Lower lobe of right lung (tissue), 2 donors: Measurements from ENCODE around the gene MLYCD. TPM values are rescaled to one million over a fixed set of nuclear protein-coding genes. Genes with fewer than 3 reads are reported as not detected.

Source experiments
- ATAC-seq, 2 donors: fragments of 200-7000 bp; cut with Tn5 transposase; one replicate each; pipeline ENCODE4 v1.9.1; 2020 to 2022; ENCODE audit warnings: mild to moderate bottlenecking in 2 of 2, moderate library complexity in 2 of 2
- DNase-seq: peaks from one replicate; pipeline ENCODE4 v3.0.0-alpha.2; 2020
- H3K27ac ChIP-seq: fragments of 200-600 bp; one replicate; pipeline ENCODE4 v1.8.0; 2022
- H3K27me3 ChIP-seq: fragments of 200-600 bp; one replicate; pipeline ENCODE4 v1.8.0; 2022; ENCODE audit warnings: low read depth
- H3K36me3 ChIP-seq: fragments of 200-600 bp; one replicate; pipeline ENCODE4 v1.8.0; 2022; ENCODE audit warnings: mild to moderate bottlenecking
- H3K4me1 ChIP-seq: fragments of 200-600 bp; one replicate; pipeline ENCODE4 v1.8.0; 2022
- H3K4me3 ChIP-seq: fragments of 200-600 bp; one replicate; pipeline ENCODE4 v1.8.0; 2022; ENCODE audit warnings: mild to moderate bottlenecking
- H3K9me3 ChIP-seq: fragments of 200-600 bp; one replicate; pipeline ENCODE4 v1.8.0; 2022
- intact Hi-C: fragments of 100-400 bp; cut with DNase I; formaldehyde crosslinking; loops from one replicate; pipeline ENCODE4 v1.11.0; 2022
- total RNA-seq: library from RNA; stranded (reverse); fragmentation: NEBNext Ultra II Directional; extraction: Animal tissue kit (Norgen Biotek cat#: 25700); gene quantifications from one replicate; pipeline ENCODE4 v1.2.1, GENCODE V29; 2021
- TF ChIP-seq, protein P1 (sequence below): fragments of 200-600 bp; IDR thresholded peaks from one replicate; pipeline ENCODE4 v1.8.0; 2022; ENCODE audit warnings: antibody characterized with exemption, mild to moderate bottlenecking
- donor health status: DM: no; HTN: yes; CAD: no; lungs with severe emphysema.

Gene MLYCD
- total RNA-seq, 1 donor from 2014 or later, result 9.1 TPM

DNA sequence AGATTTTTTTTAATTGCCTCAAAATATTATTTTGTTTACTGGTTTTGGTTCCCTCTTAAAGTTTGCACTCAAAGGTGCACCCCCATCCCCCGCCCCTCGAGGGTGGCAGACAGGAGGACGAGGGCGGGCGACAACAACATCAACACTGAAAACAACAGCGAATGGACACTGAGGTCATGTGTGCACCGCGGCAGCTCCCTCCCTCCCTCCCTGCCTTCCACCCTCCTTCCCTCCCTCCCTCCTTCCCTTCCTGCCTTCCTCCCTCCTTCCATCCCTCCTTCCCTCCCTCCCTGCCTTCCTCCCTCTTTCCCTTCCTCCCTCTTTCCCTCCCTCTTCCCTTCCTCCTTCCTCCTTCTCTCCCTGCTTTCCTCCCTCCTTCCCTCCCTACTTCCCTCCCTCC is 52.6 kb downstream of the MLYCD start:
- H3K4me1 ChIP-seq, result peaks cover 28% of the 10 kb centered on the region
- H3K27me3 ChIP-seq, result no peaks in the 10 kb centered on the region
- TF ChIP-seq, protein P1, sequence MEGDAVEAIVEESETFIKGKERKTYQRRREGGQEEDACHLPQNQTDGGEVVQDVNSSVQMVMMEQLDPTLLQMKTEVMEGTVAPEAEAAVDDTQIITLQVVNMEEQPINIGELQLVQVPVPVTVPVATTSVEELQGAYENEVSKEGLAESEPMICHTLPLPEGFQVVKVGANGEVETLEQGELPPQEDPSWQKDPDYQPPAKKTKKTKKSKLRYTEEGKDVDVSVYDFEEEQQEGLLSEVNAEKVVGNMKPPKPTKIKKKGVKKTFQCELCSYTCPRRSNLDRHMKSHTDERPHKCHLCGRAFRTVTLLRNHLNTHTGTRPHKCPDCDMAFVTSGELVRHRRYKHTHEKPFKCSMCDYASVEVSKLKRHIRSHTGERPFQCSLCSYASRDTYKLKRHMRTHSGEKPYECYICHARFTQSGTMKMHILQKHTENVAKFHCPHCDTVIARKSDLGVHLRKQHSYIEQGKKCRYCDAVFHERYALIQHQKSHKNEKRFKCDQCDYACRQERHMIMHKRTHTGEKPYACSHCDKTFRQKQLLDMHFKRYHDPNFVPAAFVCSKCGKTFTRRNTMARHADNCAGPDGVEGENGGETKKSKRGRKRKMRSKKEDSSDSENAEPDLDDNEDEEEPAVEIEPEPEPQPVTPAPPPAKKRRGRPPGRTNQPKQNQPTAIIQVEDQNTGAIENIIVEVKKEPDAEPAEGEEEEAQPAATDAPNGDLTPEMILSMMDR, result no peak
- H3K36me3 ChIP-seq, result no peaks in the 10 kb centered on the region
- no peak overlapping the region for H3K4me3 ChIP-seq
- no peaks in the 10 kb centered on the region for H3K9me3 ChIP-seq
- DNase-seq (peak; percentile 34), ATAC-seq (no peak)
- intact Hi-C loops, result no loop called here
- no peak overlapping the region for H3K27ac ChIP-seq

DNA sequence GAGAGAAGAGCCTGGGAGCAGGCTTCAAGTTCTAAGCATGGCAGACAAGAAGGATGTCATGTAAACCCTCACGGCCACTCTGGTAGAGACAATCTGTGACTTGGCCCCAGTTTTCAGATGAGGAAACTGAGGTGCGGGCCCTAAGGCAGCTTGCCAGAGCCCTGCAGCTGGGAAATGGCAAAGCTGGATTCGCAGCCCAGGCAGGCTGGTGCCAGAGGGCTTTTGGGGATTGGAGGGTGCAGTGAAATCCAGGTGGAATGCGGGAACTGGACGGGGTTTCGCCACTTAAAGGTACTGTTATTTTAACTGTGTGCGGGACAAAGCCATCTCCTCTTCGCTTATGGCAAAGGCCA is 53.6 kb downstream of the MLYCD start:
- no peaks in the 10 kb centered on the region for H3K36me3 ChIP-seq
- ATAC-seq, result peak; percentile 5 to 39
- H3K9me3 ChIP-seq, result no peaks in the 10 kb centered on the region
- TF ChIP-seq, protein P1, result no peak
- H3K4me3 ChIP-seq, result peak overlapping the region; percentile 69
- no peaks in the 10 kb centered on the region for H3K27me3 ChIP-seq
- peaks cover 28% of the 10 kb centered on the region for H3K4me1 ChIP-seq
- H3K27ac ChIP-seq, result peak overlapping the region; percentile 92
- DNase-seq, result no peak
- intact Hi-C loops, result no loop called here

DNA sequence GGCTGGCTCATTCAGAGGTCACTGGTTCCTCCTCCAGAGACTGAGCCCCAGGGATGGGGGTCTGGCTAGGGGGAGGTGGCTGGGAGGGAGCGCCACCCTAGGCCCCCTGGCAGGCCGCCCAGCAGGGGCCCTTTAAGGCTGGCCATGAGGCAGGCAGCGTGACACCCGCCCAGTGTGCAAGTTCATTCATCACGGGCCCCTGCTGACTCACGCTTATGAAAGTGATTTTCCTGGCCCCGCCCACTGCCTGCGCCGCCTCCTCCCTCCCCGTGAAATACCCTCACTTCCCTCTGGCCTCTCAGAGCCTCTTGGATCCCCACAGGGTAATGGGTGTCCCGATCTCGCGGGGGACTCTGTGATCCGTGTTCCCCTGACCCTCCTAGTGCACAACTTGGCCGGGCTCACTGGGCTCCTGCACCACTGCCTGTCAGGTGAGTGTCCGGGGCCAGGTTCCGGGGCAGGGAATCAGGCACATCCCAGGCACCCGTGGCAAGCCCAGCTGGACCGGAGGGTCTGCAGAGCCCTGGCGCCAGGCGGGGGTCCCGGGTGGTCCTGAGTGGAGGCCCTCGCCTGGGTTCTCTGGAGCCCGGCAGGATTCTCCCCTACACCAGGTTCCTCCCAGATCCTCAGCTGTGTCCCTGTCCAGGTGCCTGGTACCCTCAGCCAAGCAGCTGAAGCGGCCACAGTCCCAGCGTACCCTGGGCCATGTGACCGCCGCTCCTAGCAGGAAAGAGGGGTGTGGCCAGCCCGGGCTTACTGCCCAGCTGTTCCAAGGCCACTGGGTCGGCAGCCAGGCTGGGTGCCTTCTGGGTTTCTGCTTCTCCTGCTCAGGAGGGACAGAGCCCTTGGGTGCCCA is 54.3 kb downstream of the MLYCD start, which contains the start of gene OSGIN1:
TSS of gene OSGIN1 (plus strand) at position 301 of the 856 bp plus-strand sequence. CDS start 4,432 bp downstream, outside the sequence.
- Histone ChIP-seq H3K4me1 (peaks cover 28% of the 10 kb centered on the region), H3K27me3 (no peaks in the 10 kb centered on the region), H3K27ac (peak within 1 kb of the TSS; percentile 92), H3K36me3 (no peaks in the 10 kb centered on the region), H3K4me3 (peak within 1 kb of the TSS; percentile 69), H3K9me3 (no peaks in the 10 kb centered on the region)
- intact Hi-C loops, result no loop called here
- TF ChIP-seq, protein P1, result no peak
- DNase-seq (peak; percentile 96), ATAC-seq (peak; percentile 94 to 96)

DNA sequence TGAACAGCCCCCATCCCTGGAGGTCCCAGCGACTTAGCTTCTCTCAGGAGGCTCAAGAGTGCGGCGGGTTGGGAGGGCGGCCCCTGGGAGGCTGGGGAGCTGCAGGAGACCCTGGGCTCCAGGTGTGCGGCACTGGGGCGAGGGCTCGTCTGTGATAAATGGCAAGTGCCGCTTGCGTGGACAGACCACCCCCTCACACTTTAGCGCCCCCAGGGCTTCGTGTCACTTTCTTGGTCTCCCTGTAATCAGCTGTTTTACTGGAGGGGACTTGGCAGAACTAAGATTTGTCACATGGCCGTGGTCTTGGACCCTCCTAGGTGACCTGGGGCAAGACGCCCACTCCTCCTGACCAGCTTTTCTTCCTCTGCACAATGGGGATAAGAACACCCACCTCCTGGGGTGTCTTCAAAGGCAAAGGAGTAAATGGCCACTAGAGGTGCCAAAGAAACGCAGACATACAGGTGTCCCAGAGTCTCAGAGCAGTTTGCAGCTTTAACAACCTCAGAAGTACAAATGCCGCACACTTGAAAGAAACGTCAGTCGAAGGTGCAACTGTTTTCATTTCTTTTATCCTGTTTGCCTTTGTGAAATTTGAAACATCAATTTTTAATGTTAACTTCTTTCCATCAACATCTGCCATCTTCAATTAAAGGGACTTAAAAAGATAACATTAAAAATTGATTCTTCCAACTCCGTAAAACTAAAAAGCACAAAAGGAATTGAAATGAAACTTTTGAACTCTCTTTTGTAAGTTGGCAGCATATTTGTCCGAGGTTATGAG is 55.1 kb downstream of the MLYCD start:
- DNase-seq (no peak), ATAC-seq (peak; percentile 34 to 63)
- peaks cover 28% of the 10 kb centered on the region for H3K4me1 ChIP-seq
- H3K36me3 ChIP-seq, result peaks cover 6% of the 10 kb centered on the region
- no peaks in the 10 kb centered on the region for H3K9me3 ChIP-seq
- no peaks in the 10 kb centered on the region for H3K27me3 ChIP-seq
- intact Hi-C loops, result no loop called here
- peak overlapping the region; percentile 92 for H3K27ac ChIP-seq
- TF ChIP-seq, protein P1, result peak; percentile 22
- peak overlapping the region; percentile 69 for H3K4me3 ChIP-seq

DNA sequence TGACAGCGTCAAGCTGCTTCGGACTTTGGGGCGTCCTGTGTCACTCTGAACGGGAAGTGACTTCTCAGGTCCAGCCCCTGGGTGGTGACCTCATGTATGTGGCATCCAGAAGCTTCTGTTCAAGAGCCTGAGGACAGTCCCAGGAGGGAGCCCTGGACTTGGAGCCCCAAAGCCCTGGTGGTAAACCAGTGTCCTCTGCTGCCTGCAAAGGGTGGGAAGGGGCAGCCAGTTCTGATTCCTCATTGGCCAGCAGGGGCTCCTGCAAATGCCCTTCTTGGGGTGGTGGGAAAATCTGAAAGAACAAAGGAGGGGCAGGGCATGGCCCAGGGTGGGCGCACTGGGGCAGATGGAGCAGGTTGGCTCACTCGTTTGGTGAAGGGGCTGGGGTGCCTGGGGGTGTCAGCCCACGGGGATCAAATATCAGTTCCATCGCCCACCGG is 55.7 kb downstream of the MLYCD start:
- DNase-seq, result peak; percentile 77
- H3K36me3 ChIP-seq, result peaks cover 12% of the 10 kb centered on the region
- intact Hi-C loops, result no loop called here
- H3K27me3 ChIP-seq, result no peaks in the 10 kb centered on the region
- H3K4me3 ChIP-seq, result no peak overlapping the region
- peaks cover 28% of the 10 kb centered on the region for H3K4me1 ChIP-seq
- ATAC-seq, result peak; percentile 63 to 72
- TF ChIP-seq, protein P1, result no peak
- H3K27ac ChIP-seq, result peak overlapping the region; percentile 92
- H3K9me3 ChIP-seq, result no peaks in the 10 kb centered on the region
